Suppressor macrophage treated with lipopolysaccharide for 4 hours (primary cell): Measurements from ENCODE around the gene GIT1.
A peak's percentile ranks its signal among the peaks of the same experiment; 100 is the strongest.

Experiments
- DNase-seq: peaks from one replicate; pipeline ENCODE4 v3.0.0-alpha.2; 2020

Gene GIT1

DNA sequence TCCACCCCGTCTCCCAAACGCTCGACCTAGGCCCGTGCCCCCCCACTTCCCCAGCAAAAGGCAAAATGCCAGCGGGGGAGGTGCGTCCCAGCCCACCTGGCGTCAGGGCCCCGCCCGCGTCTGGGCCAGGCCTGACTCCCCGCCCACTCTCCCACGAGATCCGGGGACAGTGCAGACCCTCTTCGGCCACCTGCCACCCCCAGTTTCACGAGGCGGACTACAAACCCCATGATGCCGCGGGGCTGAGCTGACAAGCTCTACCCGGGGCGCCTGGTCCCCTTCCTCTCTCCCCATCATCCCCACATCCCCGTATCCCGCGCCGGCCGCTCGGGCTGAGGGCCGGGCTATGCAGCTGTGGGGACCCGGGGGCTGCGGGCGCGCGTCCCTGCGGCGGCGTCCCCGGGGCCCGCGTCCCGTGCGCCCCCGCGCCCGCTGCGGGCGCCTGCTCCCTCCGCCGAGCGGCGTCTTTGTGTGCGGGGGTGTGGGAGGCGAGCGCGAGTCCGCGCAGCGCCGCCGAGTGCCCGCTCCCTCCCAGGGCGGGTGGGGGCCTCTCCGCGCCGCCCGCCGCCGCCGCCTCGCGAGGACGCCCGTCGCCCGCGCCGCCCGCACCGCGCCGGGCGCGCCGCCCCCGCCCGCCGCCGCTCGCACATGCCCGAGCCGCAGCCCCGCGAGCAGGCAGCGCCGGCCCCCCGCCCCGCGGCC, 3.6 kb upstream of the GIT1 start, which contains the start of gene ANKRD13B:
ANKRD13B (plus strand) TSS at position 283 of the 702 bp plus-strand sequence. CDS start 490 bp downstream, outside the sequence.
- DNase-seq, result no peak

GRCh38 chr17:29591737-29592608, 2.5 kb upstream of the GIT1 start:
- DNase-seq, result peak; percentile 78

DNA sequence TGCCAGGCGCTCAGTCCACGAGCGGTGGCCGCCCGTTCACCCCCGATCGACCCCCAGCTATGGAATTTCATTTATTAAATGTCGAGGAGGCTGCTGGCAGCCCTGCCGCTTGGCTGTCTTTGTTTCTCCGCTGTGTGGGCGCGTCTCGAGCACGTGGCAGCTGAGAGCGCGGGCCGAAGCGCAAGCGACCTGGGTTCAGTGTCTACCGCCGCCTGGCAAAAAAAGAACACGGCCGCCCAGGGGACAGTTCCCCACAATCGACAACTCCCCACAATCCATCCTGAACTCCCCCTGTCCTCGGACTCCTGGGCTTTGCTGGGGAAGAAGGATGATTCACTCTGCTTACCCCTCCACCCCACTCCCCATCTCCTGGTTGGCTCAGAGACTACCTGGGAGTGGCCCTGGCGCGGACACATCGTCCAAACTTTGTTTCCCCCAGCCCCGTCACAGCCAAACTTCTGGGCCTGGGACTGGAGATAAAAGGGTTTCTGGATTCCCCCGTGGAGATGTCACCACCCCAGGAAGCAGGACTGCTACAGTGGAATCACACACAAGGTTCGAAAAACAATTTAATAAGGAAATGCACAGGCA, 1.8 kb upstream of the GIT1 start:
- no peak for DNase-seq

DNA sequence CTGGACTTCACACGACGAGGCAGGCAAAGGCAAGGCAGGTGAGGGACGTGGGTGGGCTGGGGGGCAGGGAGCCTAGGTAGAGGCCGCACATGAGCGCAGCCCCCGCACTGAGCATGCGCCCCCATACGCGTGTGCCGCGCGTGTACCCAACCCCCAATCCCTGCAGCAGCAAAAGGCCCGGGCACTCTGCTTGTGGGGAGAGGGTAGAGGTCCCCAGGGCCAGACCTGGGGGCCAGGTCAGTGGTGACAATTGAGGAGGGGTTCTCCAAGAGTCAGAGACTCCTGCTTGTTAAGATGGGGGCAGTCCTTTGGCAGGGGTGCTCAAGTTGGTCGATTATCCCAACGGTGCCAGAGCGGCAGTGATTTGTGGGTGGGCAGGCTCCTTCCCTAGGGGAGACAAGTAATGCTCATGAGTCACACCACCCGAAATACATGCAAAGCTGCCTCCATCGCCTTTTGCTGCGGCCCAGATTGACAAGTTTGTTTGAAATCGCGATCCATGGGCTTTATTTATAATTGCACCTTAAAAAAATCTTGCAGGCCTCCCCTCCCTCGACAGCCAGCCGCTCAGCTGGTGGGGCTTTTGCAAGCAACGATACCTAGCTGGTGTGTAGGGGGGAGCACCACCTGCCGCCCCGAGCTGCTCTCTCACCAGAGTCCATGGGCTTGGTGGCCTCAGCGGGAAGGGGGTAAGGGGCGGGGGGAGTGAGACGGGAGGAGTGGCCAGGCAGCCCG, 1.1 kb upstream of the GIT1 start:
- no peak for DNase-seq

GRCh38 chr17:29588562-29589411, 661 bp downstream of the GIT1 start:
- DNase-seq, result no peak

GRCh38 chr17:29588017-29588561, 1.4 kb downstream of the GIT1 start:
- DNase-seq, result peak; percentile 33

GRCh38 chr17:29587591-29587990, 1.9 kb downstream of the GIT1 start:
- no peak for DNase-seq

DNA sequence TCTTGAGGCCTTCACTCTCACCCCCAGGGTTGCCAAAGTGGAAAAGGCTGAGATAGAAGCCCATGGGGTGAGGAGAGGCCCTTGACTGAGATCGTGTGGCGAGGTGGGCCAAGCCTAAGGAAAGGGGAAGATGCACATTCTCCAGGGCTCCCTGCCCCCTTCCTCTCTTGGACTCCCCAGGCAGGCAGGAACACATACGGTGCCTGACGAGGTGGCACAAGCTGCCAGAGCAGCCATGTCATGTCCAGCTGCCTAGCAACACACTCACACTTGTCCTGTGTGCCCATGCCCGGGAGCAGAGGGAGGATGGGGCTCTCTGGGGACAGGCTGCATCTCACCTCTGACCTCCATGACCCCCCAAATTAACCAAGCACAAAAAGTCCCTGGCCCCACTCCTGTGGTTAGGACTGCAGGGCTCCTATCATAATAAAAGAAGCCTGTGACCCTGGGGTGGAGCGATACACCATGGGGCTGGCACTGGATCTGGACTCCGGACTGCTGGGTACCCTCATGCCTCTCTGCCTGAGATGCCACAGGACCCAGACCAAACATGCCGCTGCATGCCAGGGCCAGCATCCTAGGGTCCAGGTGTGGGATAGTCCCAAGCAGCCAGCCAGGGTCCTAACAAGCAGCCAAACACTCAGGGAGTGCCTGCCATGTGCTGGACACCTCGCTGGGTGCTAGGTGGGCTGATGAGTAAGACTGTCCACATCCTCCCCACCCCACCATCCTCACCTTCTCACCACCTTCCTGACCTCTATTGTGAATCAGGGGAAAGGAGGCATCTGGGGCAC, 2.6 kb downstream of the GIT1 start:
- DNase-seq, result no peak

GRCh38 chr17:29585080-29585751, 4.2 kb downstream of the GIT1 start:
- no peak for DNase-seq

- DNase-seq, result no peak
Measured at GRCh38 chr17:29584452-29585079, 4.9 kb downstream of the GIT1 start.

GRCh38 chr17:29583324-29584248, 5.9 kb downstream of the GIT1 start:
- DNase-seq, result no peak

GRCh38 chr17:29582772-29583171, 6.7 kb downstream of the GIT1 start:
- DNase-seq, result no peak

DNA sequence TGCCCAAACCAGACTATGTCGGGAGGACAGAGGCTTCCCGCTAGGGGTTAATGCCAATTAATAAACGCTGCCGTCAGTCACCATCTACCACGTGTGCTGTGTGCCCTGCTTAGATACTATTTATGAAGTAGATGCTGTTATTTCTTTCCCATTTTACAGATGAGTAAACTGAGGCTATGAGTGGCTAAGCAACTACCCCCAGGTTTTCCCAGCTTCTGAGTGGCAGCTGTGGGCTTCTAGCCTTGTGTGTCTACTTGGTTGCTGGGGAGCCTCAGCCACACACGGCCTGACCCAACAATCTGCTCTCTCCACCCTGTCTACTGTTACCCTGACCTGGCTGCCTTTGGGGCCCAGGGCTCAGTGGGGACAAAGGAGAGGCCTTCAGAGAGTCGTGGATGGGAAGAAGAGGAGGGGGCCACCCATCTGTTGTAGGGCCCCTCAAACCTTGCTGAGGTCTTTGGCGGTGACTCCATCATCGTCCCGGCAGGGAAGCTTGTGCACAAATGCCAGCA, 7.1 kb downstream of the GIT1 start:
- DNase-seq, result no peak

GRCh38 chr17:29581583-29582253, 7.7 kb downstream of the GIT1 start:
- no peak for DNase-seq

GRCh38 chr17:29579866-29580771, 9.3 kb downstream of the GIT1 start:
- DNase-seq, result peak; percentile 91

DNA sequence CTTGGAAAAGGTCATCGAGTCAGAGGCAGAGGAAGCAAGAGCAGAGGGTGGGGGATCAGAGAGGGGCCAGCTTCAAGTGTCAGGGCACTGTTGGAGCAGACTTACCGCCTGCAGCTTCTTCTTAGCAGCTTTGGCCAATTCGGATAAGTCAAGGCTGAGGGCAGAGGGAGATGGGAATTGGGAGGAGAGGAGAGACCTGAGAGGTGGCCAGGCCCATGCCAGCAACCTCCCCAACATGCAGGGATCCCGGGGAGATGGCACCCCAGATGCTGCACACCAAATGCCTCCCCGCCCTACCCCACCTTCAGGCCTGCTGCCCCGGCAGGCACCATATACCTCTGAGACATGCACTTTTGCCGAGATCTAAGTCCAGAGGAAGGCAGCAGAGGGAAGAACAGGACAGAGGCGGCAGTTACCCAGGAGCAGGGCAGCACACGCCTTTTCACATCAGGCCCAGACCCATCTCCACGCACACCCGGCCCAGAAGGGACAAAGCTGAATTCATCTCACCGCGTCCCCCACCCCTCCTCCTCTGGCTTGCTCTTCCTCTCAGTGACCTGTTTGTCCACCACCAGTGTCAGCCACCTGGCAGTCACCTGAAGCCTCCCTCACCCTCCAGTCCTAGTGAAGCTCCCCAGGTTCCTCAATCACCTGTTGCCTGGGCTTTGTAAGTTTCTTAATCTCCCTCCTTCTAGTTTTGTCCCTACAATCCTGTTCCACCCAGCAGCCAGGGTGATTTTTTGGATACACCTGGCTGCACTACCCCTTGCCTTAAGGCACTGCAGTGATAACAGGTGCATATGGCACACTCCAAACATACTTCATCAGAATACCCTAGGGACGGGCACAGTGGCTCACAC, 10.6 kb downstream of the GIT1 start:
- no peak for DNase-seq
